K562 (cell line): ENCODE measurements around the gene PRKAA1. TPM values are rescaled to one million over a fixed set of nuclear protein-coding genes. Genes with fewer than 3 reads are reported as not detected.

ENCODE experiments used
- CBX5 ChIP-seq: IDR thresholded peaks from 2 replicates; pipeline ENCODE4 v1.6.1; 2014; ENCODE audit warnings: low read depth, borderline replicate concordance
- CTCF ChIP-seq, 3 experiments: IDR thresholded peaks in 2 of 3; conservative IDR thresholded peaks in 1 of 3; 2 replicates each; pipeline ENCODE4 v1.5.1; 2011 to 2012; ENCODE audit warnings: low read length in 3 of 3, mild to moderate bottlenecking in 3 of 3, control low read depth in 2 of 3, improper control_type of control experiment in 1 of 3, inconsistent platforms in 1 of 3, low read depth in 1 of 3, mixed read lengths in 1 of 3, moderate library complexity in 1 of 3; ENCODE audit not compliant: insufficient read depth in 2 of 3
- E2F8 ChIP-seq: fragments of 450-650 bp; IDR thresholded peaks from 2 replicates; pipeline ENCODE4 v1.7.1; 2018; ENCODE audit warnings: mild to moderate bottlenecking, low read depth; ENCODE audit not compliant: partially characterized antibody
- HES1 ChIP-seq: fragments of 450-650 bp; IDR thresholded peaks from 2 replicates; pipeline ENCODE4 v1.6.1; 2016; ENCODE audit warnings: low read depth, mild to moderate bottlenecking, moderate library complexity
- HMG20A ChIP-seq: fragments of 450-650 bp; formaldehyde crosslinking; conservative IDR thresholded peaks from 2 replicates; pipeline ENCODE4 v1.4.0; 2020; ENCODE audit warnings: mild to moderate bottlenecking, mixed read lengths
- HOXB6 ChIP-seq: fragments of 250-450 bp; sonication (Bioruptor Pico); IDR thresholded peaks from 2 replicates; pipeline ENCODE4 v1.5.1; 2022; ENCODE audit warnings: mild to moderate bottlenecking, borderline replicate concordance
- IRF2 ChIP-seq: sonication (generic); formaldehyde crosslinking; IDR thresholded peaks from 2 replicates; pipeline ENCODE4 v1.8.1; 2022; ENCODE audit warnings: mild to moderate bottlenecking, missing genetic modification reagents
- IRF9 ChIP-seq: fragments of 450-650 bp; IDR thresholded peaks from 2 replicates; pipeline ENCODE4 v1.6.1; 2016; ENCODE audit warnings: missing biosample characterization, missing genetic modification characterization
- KDM4B ChIP-seq, 2 experiments: fragments of 450-650 bp in 1 of 2; sonication (generic) in 1 of 2; IDR thresholded peaks; 2 replicates each; pipeline ENCODE4 v1.6.1; 2016 to 2017; ENCODE audit warnings: borderline replicate concordance in 2 of 2, antibody characterized with exemption in 1 of 2, low read depth in 1 of 2, mild to moderate bottlenecking in 1 of 2
- NFATC3 ChIP-seq: fragments of 450-650 bp; IDR thresholded peaks from 2 replicates; pipeline ENCODE4 v1.6.1; 2017; ENCODE audit warnings: mild to moderate bottlenecking
- NFE2 ChIP-seq: IDR thresholded peaks from 2 replicates; pipeline ENCODE4 v1.6.1; 2014; ENCODE audit warnings: antibody characterized with exemption, low read depth
- PRMT5 ChIP-seq: sonication (generic); formaldehyde crosslinking; IDR thresholded peaks from 2 replicates; pipeline ENCODE4 v1.5.0; 2020; ENCODE audit warnings: missing genetic modification reagents
- PYGO2 ChIP-seq: fragments of 450-650 bp; IDR thresholded peaks from 2 replicates; pipeline ENCODE4 v1.6.1; 2016; ENCODE audit warnings: mild to moderate bottlenecking, missing genetic modification characterization, moderate library complexity, missing compliant biosample characterization
- RFX1 ChIP-seq: fragments of 450-650 bp; IDR thresholded peaks from 2 replicates; pipeline ENCODE4 v1.6.1; 2016; ENCODE audit warnings: mild to moderate bottlenecking, moderate library complexity
- SPI1 ChIP-seq: IDR thresholded peaks from 2 replicates; pipeline ENCODE4 v1.6.1; 2011; ENCODE audit warnings: low read depth, low read length, control low read depth, borderline replicate concordance
- TAF1 ChIP-seq: IDR thresholded peaks from 2 replicates; pipeline ENCODE4 v1.6.1; 2011; ENCODE audit warnings: mild to moderate bottlenecking, low read length, moderate library complexity; ENCODE audit not compliant: insufficient read depth, control insufficient read depth, severe bottlenecking; ENCODE audit errors: extremely low read depth
- THRB ChIP-seq: fragments of 450-650 bp; formaldehyde crosslinking; conservative IDR thresholded peaks from 2 replicates; pipeline ENCODE4 v1.4.0; 2022; ENCODE audit warnings: mild to moderate bottlenecking, missing genetic modification characterization
- ZNF224 ChIP-seq: sonication (generic); formaldehyde crosslinking; IDR thresholded peaks from 2 replicates; pipeline ENCODE4 v1.8.0; 2022; ENCODE audit warnings: mild to moderate bottlenecking, missing genetic modification reagents
- polyA plus RNA-seq, 8 experiments: library from polyadenylated mRNA; depleted of rRNA in 4 of 8; stranded (reverse) in 5 of 8; unstranded in 3 of 8; fragments of >200 nt; fragmentation: Nextera tagmentation in 2 of 8; fragmentation: Illumina TruSeq in 1 of 8; extraction: Ambion mirVana in 2 of 8; extraction: Trizol in 1 of 8; gene quantifications; 2 replicates each; pipeline versions ENCODE4 v1.2.1 to v1.2.3, GENCODE V29; 2011 to 2014; ENCODE audit warnings: inconsistent platforms in 1 of 8, missing spikeins in 1 of 8
- total RNA-seq, 7 experiments: library from RNA; depleted of rRNA in 6 of 7; stranded (reverse); fragments of >200 nt in 6 of 7; fragmentation: Illumina TruSeq in 2 of 7; extraction: Trizol in 2 of 7; gene quantifications; 2 replicates each; pipeline versions ENCODE4 v1.2.1 to v1.2.3, GENCODE V29; 2011 to 2021; ENCODE audit warnings: low replicate concordance in 1 of 7

The PRKAA1 gene
- total and polyA plus RNA-seq, 9 of the 15 experiments (the other 6 are each of a cell fraction or from before 2014, with no cell fraction given), result 24.5 to 84.0 (median 51.4) TPM

GRCh38 chr5:40801771-40802562, 3.8 kb upstream of the PRKAA1 start (continued):
- TF ChIP-seq HOXB6, result no peak
- TF ChIP-seq IRF9 (tag), result no peak
- peak; percentile 34 for TF ChIP-seq E2F8
- no peak for TF ChIP-seq TAF1
- no peak for TF ChIP-seq CTCF (IDR thresholded peaks at IDR 0.05 in 2 of 3, conservative IDR thresholded peaks at IDR 0.05 in 1 of 3; ENCODE audit: insufficient read depth in 2 of 3, low read depth in 1 of 3, low read length in 3 of 3)
- TF ChIP-seq HMG20A (CRISPR knock-in tag), result no peak
- peak; percentile 88 for TF ChIP-seq NFE2
- no peak for TF ChIP-seq KDM4B (IDR thresholded peaks at IDR 0.05; ENCODE audit: borderline replicate concordance in 2 of 2, low read depth in 1 of 2)
- TF ChIP-seq HES1, result peak; percentile 69
- no peak for TF ChIP-seq SPI1
- TF ChIP-seq RFX1, result 0 out of 2 replicates have a peak, but pooled peaks have one; percentile 9
- TF ChIP-seq PYGO2, result no peak
- TF ChIP-seq IRF2 (CRISPR knock-in tag), result no peak
- no peak for TF ChIP-seq ZNF224 (CRISPR knock-in tag)
- peak; percentile 43; the same call in 1 of the 2 replicates for TF ChIP-seq NFATC3
- TF ChIP-seq THRB (CRISPR knock-in tag), result no peak
- no peak for TF ChIP-seq CBX5
- TF ChIP-seq PRMT5 (CRISPR knock-in tag), result no peak
